ENCODE measurements around the gene RAMP3.

RAMP3 gene

DNA sequence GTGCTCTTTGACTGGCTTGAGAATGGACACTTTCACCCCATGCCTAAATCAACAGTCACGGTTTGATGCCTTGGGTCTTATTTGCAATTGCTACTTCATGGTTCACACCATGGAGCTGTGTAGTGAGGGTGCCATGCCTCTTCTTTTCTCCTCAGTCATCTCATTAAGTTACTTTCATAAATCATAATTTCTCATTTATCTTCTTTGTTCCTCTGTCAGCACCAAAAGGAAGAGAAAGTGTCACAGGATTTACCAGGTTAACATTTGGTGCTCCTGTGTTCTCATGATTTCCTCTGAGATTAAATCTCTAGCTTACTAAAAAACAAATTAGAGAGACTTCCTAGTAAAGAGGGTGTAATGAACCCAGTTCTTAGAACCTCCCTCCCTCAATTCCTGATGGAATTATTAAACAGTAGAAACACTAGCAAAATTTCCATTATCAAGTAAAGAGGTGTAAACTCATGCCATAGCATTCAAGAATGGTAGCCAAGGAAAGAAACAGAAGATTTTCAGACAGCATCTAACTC lies 75.7 kb downstream of the RAMP3 start:
- H3K27ac ChIP-seq = no peak overlapping the region
- TF ChIP-seq, protein P1, sequence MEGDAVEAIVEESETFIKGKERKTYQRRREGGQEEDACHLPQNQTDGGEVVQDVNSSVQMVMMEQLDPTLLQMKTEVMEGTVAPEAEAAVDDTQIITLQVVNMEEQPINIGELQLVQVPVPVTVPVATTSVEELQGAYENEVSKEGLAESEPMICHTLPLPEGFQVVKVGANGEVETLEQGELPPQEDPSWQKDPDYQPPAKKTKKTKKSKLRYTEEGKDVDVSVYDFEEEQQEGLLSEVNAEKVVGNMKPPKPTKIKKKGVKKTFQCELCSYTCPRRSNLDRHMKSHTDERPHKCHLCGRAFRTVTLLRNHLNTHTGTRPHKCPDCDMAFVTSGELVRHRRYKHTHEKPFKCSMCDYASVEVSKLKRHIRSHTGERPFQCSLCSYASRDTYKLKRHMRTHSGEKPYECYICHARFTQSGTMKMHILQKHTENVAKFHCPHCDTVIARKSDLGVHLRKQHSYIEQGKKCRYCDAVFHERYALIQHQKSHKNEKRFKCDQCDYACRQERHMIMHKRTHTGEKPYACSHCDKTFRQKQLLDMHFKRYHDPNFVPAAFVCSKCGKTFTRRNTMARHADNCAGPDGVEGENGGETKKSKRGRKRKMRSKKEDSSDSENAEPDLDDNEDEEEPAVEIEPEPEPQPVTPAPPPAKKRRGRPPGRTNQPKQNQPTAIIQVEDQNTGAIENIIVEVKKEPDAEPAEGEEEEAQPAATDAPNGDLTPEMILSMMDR (conservative IDR thresholded peaks at IDR 0.05) = no peak

Data from VCaP (cell line).